ENCODE measurements around the gene ANO1.

ANO1 gene

GRCh38 chr11:70063121-70063520 lies 15.0 kb upstream of the ANO1 start:
- H3K36me3 ChIP-seq (replicated peaks), result no peaks in the 10 kb centered on the region
- H3K4me1 ChIP-seq, result no peaks in the 10 kb centered on the region
- H3K27me3 ChIP-seq (ENCODE audit: low read depth), result no peaks in the 10 kb centered on the region
- no peak overlapping the region for H3K4me3 ChIP-seq
- no peaks in the 10 kb centered on the region for H3K9me3 ChIP-seq
- DNase-seq (ENCODE audit: low spot score in 2 of 2), result no peak
- in situ Hi-C loops (cut with MboI; ENCODE audit: low sequenced_read_pairs), result no loop called here

GRCh38 chr11:70063555-70063954 lies 14.6 kb upstream of the ANO1 start:
- no peaks in the 10 kb centered on the region for H3K4me1 ChIP-seq
- no peak overlapping the region for H3K4me3 ChIP-seq
- H3K9me3 ChIP-seq, result no peaks in the 10 kb centered on the region
- peaks cover 2% of the 10 kb centered on the region; the same call in 1 of the 2 replicates for H3K27me3 ChIP-seq (ENCODE audit: low read depth)
- no peaks in the 10 kb centered on the region for H3K36me3 ChIP-seq (replicated peaks)
- DNase-seq (ENCODE audit: low spot score in 2 of 2), result no peak
- in situ Hi-C loops (cut with MboI; ENCODE audit: low sequenced_read_pairs), result no loop called here

- H3K36me3 ChIP-seq (replicated peaks), result no peaks in the 10 kb centered on the region
- no peak for DNase-seq (ENCODE audit: low spot score in 2 of 2)
- no peaks in the 10 kb centered on the region for H3K9me3 ChIP-seq
- no peak overlapping the region for H3K4me3 ChIP-seq
- in situ Hi-C loops (cut with MboI; ENCODE audit: low sequenced_read_pairs), result no loop called here
- H3K27me3 ChIP-seq (ENCODE audit: low read depth), result peaks cover 8% of the 10 kb centered on the region; the same call in 1 of the 2 replicates
- H3K4me1 ChIP-seq, result no peaks in the 10 kb centered on the region
Observed at GRCh38 chr11:70064008-70064725, 13.9 kb upstream of the ANO1 start.

DNA sequence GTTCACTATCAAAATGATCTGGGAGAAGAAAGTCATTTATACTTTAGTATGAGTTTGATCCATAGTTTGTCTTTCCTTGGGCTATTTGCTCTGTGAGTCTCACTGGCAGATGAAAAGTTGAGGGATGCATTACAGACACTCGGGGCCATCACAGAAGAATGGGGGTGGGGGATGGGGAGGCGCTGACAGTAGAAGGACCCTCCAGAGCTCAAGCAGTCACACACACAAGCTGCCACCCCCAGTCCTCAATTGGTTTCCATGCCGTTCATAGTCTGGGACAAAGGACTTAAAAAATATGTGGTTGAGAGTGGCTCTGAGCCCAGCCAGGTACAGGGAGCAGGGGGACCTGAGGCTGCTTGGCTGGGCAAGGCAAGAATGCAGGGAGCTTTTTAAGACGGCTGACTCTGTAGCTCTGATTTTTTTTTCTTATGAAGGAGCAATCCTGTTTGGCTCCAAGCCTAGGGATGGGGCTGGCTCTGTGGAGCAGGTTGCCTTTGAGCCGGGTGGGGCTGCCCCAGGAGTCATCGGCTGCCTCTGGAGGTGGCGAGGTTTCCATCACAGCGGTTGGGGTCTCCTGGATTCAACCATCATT lies 13.3 kb upstream of the ANO1 start:
- H3K36me3 ChIP-seq (replicated peaks), result no peaks in the 10 kb centered on the region
- H3K9me3 ChIP-seq, result no peaks in the 10 kb centered on the region
- in situ Hi-C loops (cut with MboI; ENCODE audit: low sequenced_read_pairs), result no loop called here
- H3K4me3 ChIP-seq, result no peak overlapping the region
- no peaks in the 10 kb centered on the region for H3K4me1 ChIP-seq
- H3K27me3 ChIP-seq (ENCODE audit: low read depth), result peaks cover 14% of the 10 kb centered on the region; the same call in 1 of the 2 replicates
- DNase-seq (ENCODE audit: low spot score in 2 of 2), result no peak

GRCh38 chr11:70065318-70066135 lies 12.6 kb upstream of the ANO1 start:
- no peaks in the 10 kb centered on the region for H3K9me3 ChIP-seq
- in situ Hi-C loops (cut with MboI; ENCODE audit: low sequenced_read_pairs), result no loop called here
- H3K27me3 ChIP-seq (ENCODE audit: low read depth), result peaks cover 18% of the 10 kb centered on the region; the same call in 1 of the 2 replicates
- H3K4me1 ChIP-seq, result no peaks in the 10 kb centered on the region
- no peak for DNase-seq (ENCODE audit: low spot score in 2 of 2)
- H3K36me3 ChIP-seq (replicated peaks), result no peaks in the 10 kb centered on the region
- no peak overlapping the region for H3K4me3 ChIP-seq

- in situ Hi-C loops (cut with MboI; ENCODE audit: low sequenced_read_pairs), result no loop called here
- peaks cover 21% of the 10 kb centered on the region; the same call in 1 of the 2 replicates for H3K27me3 ChIP-seq (ENCODE audit: low read depth)
- no peak overlapping the region for H3K4me3 ChIP-seq
- DNase-seq (ENCODE audit: low spot score in 2 of 2), result no peak
- H3K9me3 ChIP-seq, result no peaks in the 10 kb centered on the region
- no peaks in the 10 kb centered on the region for H3K4me1 ChIP-seq
- H3K36me3 ChIP-seq (replicated peaks), result no peaks in the 10 kb centered on the region
Observed at GRCh38 chr11:70066136-70066520, 12.0 kb upstream of the ANO1 start.

GRCh38 chr11:70066628-70067027 lies 11.5 kb upstream of the ANO1 start:
- H3K9me3 ChIP-seq, result no peaks in the 10 kb centered on the region
- H3K27me3 ChIP-seq (ENCODE audit: low read depth), result peaks cover 21% of the 10 kb centered on the region; the same call in 1 of the 2 replicates
- H3K4me3 ChIP-seq, result no peak overlapping the region
- no peaks in the 10 kb centered on the region for H3K4me1 ChIP-seq
- no peaks in the 10 kb centered on the region for H3K36me3 ChIP-seq (replicated peaks)
- in situ Hi-C loops (cut with MboI; ENCODE audit: low sequenced_read_pairs), result no loop called here
- DNase-seq (ENCODE audit: low spot score in 2 of 2), result no peak

DNA sequence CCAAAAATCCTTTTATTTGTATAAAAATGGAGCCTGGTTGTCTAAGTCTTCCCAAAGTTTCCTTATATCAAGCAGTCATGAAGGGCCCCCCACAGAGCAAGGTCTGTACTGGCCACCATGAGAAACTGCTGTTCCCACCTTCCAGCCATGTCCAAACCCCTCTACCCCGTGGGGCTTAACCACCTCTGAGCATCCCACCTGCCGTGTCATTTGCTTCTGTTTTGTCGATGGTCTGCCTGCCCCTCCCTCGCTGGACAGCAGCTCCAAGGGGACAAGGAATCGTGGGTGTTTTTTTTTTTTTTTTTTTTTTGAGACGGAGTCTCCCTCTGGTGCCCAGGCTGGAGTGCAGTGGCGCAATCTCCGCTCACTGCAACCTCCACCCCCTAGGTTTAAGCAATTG lies 11.1 kb upstream of the ANO1 start:
- Histone ChIP-seq H3K4me1 (no peaks in the 10 kb centered on the region), H3K9me3 (no peaks in the 10 kb centered on the region), H3K27me3 (ENCODE audit: low read depth) (peaks cover 25% of the 10 kb centered on the region), H3K4me3 (no peak overlapping the region), H3K36me3 (replicated peaks) (no peaks in the 10 kb centered on the region)
- in situ Hi-C loops (cut with MboI; ENCODE audit: low sequenced_read_pairs), result no loop called here
- DNase-seq (ENCODE audit: low spot score in 2 of 2), result no peak

DNA sequence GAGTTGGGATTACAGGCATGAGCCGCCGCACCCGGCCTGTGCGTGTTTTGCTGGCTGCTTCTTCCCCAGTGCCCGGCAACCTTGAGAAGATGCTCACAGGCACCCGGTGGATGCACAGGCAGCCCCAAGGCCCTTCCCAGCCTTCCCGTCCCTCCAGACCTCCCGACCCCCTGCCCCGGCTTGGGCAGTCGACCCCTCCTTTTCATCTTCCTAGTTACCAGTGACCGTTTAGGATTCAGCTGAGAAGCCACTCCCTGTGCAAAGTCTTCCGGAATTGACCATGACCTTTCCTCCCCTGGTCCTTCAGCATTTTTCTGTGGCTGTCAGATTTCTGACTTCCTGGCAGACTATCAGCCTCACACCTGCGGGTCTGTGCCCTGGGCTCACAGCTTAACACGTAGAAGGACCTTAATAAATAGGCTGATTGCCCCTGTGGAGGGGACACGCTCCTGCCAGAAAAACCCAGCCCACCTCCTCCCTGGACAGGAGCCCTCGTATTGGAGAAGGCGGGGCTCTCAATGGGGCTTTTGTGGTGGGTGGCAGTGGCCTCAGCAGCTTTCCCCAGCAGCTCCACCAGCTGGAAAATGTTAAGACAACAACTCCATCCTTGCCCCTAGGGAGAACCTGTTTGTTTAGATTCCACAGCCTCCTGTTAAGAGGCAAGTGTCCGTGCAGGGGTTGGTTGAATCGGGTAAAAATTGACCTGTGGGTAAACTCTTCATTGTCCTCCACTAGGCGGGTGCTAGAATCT lies 10.4 kb upstream of the ANO1 start:
- in situ Hi-C loops (cut with MboI; ENCODE audit: low sequenced_read_pairs), result no loop called here
- H3K27me3 ChIP-seq (ENCODE audit: low read depth), result peaks cover 32% of the 10 kb centered on the region

DNA sequence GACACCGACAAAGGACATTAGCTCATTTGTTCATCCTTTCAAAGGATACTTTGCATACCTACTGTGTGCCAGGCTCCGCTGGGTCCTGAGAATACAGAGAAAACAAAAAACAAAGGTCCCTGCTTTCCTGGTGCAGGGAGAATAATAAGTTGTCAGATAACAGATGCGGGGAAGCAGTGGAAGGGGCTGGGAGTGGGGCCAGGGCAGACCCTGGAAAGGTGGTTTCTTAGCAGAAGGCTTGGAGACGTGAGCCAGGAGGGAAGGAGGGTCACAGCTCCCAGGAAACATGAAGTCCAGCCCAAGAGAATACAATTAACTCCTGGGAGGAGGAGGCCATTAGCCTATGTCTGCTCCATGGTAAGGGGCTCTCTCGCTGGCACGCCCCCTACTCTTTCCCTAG lies 9.8 kb upstream of the ANO1 start:
- Histone ChIP-seq H3K36me3 (replicated peaks) (no peaks in the 10 kb centered on the region), H3K27me3 (ENCODE audit: low read depth) (peaks cover 38% of the 10 kb centered on the region), H3K4me1 (no peaks in the 10 kb centered on the region), H3K9me3 (no peaks in the 10 kb centered on the region), H3K4me3 (no peak overlapping the region)
- DNase-seq (ENCODE audit: low spot score in 2 of 2), result no peak
- in situ Hi-C loops (cut with MboI; ENCODE audit: low sequenced_read_pairs), result no loop called here

More for the DNA sequence above, 10.4 kb upstream of the ANO1 start:
- Histone ChIP-seq H3K4me1 (no peaks in the 10 kb centered on the region), H3K4me3 (no peak overlapping the region), H3K36me3 (replicated peaks) (no peaks in the 10 kb centered on the region), H3K9me3 (no peaks in the 10 kb centered on the region)
- no peak for DNase-seq (ENCODE audit: low spot score in 2 of 2)

DNA sequence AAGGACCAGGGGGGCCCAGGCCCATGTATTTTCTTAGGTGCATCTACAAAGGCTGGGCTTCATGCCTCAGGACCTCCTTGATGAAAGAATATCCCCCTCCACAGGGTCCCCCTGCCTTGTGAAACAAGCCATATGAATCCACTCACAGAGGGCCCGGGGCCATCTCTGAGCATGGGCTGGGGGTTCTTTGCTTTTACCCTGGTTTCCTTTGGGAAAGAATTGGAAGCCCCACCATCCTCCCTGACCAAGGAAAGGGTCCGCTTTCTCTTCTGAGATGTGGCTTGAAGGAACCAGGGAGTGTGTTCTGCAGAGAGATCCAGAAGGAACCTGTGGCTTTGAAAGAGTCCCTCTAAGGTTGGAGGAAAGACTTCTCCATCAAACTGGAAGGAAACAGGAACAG lies 9.2 kb upstream of the ANO1 start:
- Histone ChIP-seq H3K9me3 (no peaks in the 10 kb centered on the region), H3K4me1 (no peaks in the 10 kb centered on the region), H3K36me3 (replicated peaks) (no peaks in the 10 kb centered on the region), H3K27me3 (ENCODE audit: low read depth) (peaks cover 44% of the 10 kb centered on the region), H3K4me3 (no peak overlapping the region)
- in situ Hi-C loops (cut with MboI; ENCODE audit: low sequenced_read_pairs), result no loop called here
- no peak for DNase-seq (ENCODE audit: low spot score in 2 of 2)

- no peak for DNase-seq (ENCODE audit: low spot score in 2 of 2)
- in situ Hi-C loops (cut with MboI; ENCODE audit: low sequenced_read_pairs), result no loop called here
- H3K27me3 ChIP-seq (ENCODE audit: low read depth), result peaks cover 55% of the 10 kb centered on the region
- no peaks in the 10 kb centered on the region for H3K36me3 ChIP-seq (replicated peaks)
- no peaks in the 10 kb centered on the region for H3K4me1 ChIP-seq
- H3K9me3 ChIP-seq, result no peaks in the 10 kb centered on the region
- H3K4me3 ChIP-seq, result no peak overlapping the region
Observed at GRCh38 chr11:70070706-70071105, 7.4 kb upstream of the ANO1 start.

DNA sequence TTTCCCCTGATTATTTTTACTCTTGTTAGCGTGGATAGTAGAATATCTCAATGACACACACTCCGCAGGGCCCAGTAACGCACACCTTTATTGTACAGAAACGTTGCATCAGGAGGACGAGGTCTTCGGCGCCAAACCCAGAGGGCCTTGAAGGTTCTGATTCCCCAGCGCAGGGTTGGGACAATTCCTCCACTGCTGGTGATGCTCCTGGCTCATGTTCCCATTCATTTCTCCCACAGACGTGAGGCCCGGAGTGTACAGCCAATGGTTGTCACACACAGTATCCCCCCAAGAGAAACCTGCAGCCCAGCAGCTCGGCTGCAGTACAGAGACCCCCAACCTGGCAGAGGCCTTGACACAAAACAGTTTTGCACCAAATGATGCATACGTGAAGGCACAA lies 6.1 kb upstream of the ANO1 start:
- in situ Hi-C loops (cut with MboI; ENCODE audit: low sequenced_read_pairs), result no loop called here
- no peaks in the 10 kb centered on the region for H3K9me3 ChIP-seq
- peaks cover 55% of the 10 kb centered on the region for H3K27me3 ChIP-seq (ENCODE audit: low read depth)
- H3K36me3 ChIP-seq (replicated peaks), result no peaks in the 10 kb centered on the region
- H3K4me3 ChIP-seq, result no peak overlapping the region
- DNase-seq (ENCODE audit: low spot score in 2 of 2), result no peak
- no peaks in the 10 kb centered on the region for H3K4me1 ChIP-seq

Data from HAP-1 (cell line).